NCI-H2227 (cell line): Measurements from ENCODE around the gene WNT6.

Experiments used
- DNase-seq: peaks from one replicate; lab custom pipeline; 2025; ENCODE audit not compliant: unreplicated experiment; lab: John Stamatoyannopoulos, UW

The WNT6 gene

GRCh38 chr2:218857371-218858137 lies 2.1 kb upstream of the WNT6 start:
- DNase-seq, result peak; percentile 48

- DNase-seq, result no peak
Observed at GRCh38 chr2:218858138-218858445, 1.5 kb upstream of the WNT6 start.

- DNase-seq, result peak; percentile 37
Observed at GRCh38 chr2:218858671-218859555, 692 bp upstream of the WNT6 start.

GRCh38 chr2:218859988-218860831 lies 605 bp downstream of the WNT6 start:
- no peak for DNase-seq

- peak; percentile 95 for DNase-seq
Observed at GRCh38 chr2:218860950-218861381, 1.4 kb downstream of the WNT6 start.

- DNase-seq, result no peak
Observed at GRCh38 chr2:218861645-218862318, 2.2 kb downstream of the WNT6 start.

- no peak for DNase-seq
Observed at GRCh38 chr2:218863021-218863520, 3.5 kb downstream of the WNT6 start.

- no peak for DNase-seq
Observed at GRCh38 chr2:218865396-218865795, 5.8 kb downstream of the WNT6 start.

- DNase-seq, result no peak
Observed at GRCh38 chr2:218865999-218866398, 6.4 kb downstream of the WNT6 start.

GRCh38 chr2:218867900-218868299 lies 8.3 kb downstream of the WNT6 start:
- no peak for DNase-seq

GRCh38 chr2:218869064-218869463 lies 9.5 kb downstream of the WNT6 start:
- DNase-seq, result no peak

GRCh38 chr2:218870984-218871344 lies 11.4 kb downstream of the WNT6 start:
- DNase-seq, result no peak

- no peak for DNase-seq
Observed at GRCh38 chr2:218871345-218872302, 12.0 kb downstream of the WNT6 start.

- DNase-seq, result no peak
Observed at GRCh38 chr2:218872645-218873358, 13.2 kb downstream of the WNT6 start.

GRCh38 chr2:218873359-218874194 lies 14.0 kb downstream of the WNT6 start:
- DNase-seq, result no peak

GRCh38 chr2:218875692-218876246 lies 16.2 kb downstream of the WNT6 start:
- DNase-seq, result no peak

GRCh38 chr2:218876562-218877219 lies 17.1 kb downstream of the WNT6 start:
- peak; percentile 88 for DNase-seq
